ENCODE data around the gene LRMDA.

GRCh38 chr10:76553263-76554032 lies 1122.0 kb downstream of the LRMDA start:
- TF ChIP-seq CTCF (IDR thresholded peaks at IDR 0.05) (no peak), EZH2phosphoT487 (IDR thresholded peaks at IDR 0.05) (no peak), EZH2 (IDR thresholded peaks at IDR 0.05) (no peak)

All from neural progenitor cell (in vitro differentiated cells).